Activated CD4-positive, alpha-beta T cell treated with anti-CD3 and anti-CD28 coated beads, Interleukin-2, Interleukin-4, amounts not matched to agents 100 ng/mL and 50 ng/mL, durations not matched to agents 16 hours and 8 hours (primary cell): ENCODE results near the gene PRKCE.

Experiments used
- DNase-seq: peaks from one replicate; pipeline ENCODE4 v3.0.0-alpha.2; 2020; ENCODE audit warnings: low spot score

PRKCE gene

DNA sequence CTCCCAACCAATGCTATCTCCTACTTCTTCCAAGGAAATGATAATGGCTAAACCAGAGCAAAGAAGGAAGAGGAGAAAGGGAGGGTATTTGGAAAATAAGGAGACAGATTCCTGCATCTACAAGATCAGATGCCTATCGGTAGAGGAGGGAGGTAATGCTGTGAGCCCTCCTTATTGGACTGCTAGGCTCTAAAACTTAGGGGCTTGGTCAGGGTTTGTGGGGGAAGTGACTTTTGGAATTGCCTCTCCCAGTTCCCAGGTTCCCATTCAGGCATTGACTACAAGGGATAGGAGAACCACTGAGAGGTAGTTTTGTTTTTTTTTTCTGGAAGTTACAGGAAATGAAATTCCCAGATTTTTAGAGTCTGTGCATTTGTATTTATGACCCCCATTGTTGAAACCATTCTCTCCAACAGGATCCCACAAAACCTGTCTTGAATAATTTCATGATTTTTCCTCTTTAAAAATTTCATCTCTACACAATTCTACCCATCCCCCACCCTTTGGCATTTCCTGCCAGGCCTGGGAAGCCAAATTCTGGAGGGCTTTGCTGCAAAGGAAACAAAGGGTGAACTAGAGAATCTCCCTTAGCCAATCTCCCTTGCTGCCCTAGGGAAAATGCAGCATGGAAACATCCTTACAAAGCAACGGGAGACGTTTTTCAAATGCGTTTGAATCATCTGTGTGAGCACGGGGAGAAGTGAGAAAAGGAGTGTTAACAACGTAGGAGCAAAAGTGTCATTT, 363.6 kb downstream of the PRKCE start:
- DNase-seq = no peak

DNA sequence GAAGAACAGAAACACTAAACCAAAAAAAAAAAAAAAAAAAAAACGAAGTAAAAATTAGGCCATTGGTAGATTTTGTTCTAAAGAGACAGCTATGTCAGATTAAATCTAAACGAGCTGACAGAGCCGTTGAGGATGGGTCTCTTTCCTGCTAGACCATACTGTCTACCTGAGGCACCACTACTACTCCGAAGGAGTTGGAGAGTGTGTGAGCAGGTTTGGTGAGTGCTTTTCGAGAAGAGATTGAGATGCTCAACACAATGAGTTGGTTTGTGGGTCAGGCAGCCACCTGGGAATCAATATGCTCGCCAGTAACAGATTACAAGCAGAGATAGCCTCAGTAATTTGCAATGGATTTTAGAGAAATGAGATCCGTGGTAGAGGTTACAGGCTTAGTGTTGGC, 364.2 kb downstream of the PRKCE start:
- DNase-seq = no peak

DNA sequence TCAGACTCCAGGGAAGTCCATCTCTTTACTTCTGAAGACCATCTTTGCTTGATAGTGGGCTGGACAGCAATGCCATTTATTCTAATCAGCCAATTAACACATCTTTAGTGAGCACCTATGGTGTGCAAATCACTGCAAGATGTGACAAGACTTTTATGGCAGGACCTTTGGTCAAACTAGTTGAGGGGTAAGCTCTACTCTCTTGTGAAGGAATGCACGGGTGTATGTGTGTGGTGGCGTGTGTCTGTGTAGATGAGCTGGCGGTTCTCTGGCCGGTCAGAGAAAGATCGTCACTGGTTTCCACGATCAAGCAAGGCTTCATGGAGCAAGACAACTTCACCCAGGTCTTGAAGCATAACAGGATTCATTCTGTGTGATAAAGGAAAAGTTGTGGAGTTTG, 364.6 kb downstream of the PRKCE start:
- no peak for DNase-seq

DNA sequence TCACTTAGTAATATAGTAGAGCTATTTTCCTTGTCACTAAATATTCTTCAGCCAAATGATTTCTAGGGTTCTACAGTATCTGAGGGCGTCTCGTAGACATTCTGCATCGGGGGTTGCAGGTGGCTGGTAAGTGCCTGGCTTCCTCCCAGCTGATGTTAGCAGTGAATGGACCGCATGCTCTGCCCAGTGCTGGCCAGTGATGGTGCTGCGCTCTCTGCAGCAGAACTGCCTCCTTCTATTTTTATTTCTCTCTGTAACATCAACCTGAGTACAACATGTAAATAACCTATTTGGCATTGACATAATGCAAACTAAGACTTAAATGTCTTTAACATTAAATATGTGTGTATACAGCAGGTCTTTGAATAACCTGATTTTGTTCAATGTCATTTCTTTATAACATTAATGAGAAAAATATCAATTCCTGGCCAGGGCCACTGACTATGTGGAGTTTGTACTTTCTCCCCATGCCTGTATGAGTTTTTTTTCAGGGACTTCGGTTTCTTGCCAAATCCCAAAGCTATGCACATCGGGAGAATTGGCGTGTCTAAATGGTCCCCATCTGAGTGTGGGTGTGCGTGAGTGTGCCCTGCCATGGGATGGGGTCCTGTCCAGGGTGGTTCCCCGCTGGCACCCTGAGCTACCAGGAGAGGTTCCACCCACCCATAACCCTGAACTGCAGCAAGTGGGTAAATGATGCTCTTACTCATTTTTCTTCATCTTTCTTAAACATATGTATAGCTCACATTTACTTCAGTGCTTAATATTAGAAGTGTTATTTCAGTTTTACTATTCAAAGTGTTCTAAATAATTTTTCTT, 367.5 kb downstream of the PRKCE start:
- DNase-seq = peak; percentile 32

DNA sequence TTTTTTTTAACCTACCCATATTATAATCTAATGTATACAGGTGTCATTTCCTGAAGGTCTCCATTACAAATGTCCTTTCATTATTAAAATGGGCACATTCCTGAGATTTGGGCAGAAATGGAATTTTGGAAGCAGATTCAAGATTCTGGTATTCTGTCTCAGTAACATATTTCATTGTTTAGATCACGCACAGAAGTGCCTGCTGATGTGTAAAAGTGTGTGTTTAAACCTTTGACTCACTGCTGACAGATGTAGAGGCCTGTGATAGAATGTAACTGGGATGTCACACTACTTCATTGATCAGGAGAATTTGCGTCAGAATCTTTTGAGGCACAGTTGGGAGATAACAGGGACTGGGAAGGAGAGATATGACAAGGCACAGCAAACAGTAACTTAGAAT, 368.9 kb downstream of the PRKCE start:
- no peak for DNase-seq

DNA sequence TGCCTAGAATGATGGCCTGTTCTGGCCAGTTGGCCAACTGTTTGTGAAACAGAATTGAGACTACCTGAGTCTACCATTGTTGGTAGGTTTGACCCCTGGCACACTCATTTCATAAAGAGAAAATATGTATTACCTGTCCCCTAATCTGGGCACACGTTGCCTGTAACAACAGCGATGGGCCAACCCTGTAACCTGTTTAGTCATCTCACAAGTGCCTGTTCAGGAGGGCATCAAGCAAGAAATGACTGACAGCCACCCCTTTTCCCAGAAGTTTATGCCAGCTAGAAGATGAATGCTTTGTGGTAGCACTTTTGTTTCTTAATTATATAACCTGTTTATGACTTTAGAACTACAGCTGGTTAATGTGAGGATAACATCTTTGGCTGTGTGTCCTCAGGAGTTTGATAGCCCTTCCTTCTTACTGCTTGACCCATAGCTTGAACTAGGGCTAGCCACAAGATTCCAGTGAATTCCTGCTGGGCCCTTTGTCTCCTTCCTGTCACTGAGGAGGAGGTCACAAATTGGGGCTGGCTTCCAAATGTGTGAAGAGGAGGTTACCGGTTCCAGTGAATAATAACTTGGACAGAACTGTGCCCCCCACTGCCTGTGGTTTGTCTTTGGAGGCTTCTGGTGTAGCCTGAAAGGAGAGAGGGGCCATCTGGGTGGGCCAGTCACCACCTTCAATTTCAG, 371.8 kb downstream of the PRKCE start:
- peak; percentile 87 for DNase-seq

DNA sequence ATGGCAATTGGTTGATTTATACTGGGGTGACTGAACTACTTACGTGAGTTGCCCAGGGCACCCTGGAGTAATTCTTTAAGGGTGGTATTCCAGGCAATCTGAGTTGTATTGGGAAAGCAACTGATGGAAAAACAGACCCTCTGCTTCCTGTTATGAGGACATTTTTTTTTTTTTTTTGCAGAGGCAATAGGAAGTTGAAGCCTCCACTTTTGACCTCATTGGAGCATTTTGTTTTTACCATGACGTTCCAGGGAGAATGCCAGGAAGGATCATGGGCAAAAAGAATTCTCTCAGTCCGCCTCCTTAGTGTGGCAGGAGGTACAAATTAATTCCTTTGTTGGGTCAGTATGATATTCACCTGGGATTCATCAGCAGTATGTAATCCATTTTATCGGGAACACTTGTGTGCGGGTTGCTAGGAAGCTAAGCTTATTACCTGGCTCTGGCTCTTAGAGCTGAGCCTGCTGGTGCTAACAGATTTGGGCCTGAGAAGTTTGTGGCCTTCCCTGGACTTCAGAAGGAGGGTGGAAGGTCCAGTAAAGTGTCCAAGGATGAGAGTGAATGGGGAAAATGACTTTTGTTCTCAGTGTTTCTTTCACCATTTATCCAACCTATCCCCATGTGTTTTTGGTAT, 372.8 kb downstream of the PRKCE start:
- DNase-seq = no peak

DNA sequence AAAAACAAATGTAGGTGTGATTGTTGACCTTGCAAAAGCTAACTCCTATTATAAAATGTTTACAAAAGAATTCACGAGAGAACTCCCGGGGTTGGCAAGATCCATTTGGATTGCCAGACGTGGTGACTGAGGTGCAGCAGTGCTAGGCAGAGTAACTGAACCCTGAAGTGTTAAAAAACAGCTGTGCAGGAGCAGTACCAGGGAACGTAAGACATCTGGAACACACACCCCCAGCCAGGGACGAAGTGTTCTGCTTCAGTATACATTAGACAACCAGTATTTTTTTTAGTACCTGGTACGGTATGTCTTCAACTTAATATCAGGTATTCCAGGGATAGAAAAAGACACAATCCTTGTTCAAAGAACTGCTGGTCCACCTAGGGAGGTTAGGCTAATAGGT, 373.6 kb downstream of the PRKCE start:
- DNase-seq = no peak

DNA sequence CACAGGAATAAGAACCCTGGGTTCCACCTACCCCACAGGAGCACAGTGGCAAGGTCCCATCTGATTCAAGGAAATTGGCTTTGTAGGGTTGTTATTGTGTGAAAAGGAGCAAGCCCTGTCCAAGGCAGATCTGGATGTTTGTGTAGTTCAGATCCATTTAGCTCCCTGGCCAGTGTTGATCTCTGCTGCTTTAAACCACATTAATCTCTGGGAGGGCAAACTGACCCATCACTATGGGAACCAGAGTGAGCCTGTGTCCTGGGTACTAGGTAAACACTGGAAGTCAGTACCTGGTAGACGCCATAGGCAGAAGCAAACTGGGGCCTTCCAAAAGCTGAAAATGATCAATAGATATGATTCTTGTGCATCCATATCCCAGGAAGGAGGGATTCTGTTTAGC, 374.2 kb downstream of the PRKCE start:
- no peak for DNase-seq

DNA sequence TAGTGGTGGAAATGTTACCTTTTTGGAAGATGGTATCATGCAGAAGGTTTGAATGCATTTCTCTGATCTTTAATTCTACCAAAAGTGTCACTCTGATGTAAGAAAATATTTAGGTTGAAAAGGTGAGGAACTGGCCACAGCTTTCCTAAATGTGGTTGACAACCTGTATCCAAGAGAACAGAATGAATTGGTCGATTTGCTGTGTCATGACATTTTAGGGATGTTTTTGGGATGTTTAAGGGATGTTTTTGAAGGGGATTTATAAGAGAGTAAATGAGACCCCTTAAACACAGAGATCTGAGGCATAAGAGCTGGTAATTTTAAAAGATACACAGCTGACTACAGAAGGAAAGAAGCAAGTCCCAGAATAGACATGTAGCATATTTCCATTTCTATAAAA, 375.0 kb downstream of the PRKCE start:
- DNase-seq = no peak

DNA sequence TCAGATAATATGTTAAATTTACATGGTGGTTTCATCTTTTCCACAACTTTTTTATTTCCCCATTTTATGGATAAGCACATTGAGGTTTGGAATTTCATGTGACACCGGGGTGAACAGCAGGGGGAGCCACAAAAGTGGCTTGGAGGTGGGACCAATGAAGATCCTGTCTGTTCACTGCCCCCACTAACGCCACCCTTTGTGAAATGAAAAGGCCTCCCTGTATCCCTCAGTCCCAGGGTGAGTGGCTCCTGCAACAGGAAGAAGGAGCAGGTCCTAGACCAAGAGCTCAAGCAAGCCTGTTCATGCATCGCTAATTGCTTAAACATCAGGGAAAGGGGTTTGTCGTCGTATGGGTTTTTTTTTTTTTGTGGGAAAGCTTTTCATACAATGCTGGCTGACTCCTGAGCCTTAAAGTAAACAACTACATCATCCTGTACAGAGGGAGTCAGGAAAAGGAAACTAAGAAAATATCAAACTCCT, 377.9 kb downstream of the PRKCE start:
- DNase-seq = no peak

DNA sequence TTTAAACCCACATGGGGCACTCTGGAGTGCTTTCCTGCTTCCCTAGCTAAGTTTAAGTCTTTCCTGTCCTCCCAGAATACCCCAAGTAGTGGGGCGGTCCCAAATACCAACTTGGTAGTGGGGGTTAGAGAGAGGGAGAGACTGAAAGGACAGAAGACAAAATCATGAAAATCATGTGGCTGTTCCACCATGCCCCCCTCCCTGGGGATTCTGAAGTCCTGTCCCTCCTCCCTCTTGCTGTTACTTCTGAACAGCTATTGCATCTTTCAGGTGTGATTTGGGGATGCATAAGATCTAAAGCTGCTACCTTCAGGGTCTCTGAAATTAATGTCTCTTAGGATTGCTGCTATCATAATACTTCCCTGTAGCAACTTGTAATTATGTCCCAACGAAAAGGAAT, 378.9 kb downstream of the PRKCE start:
- no peak for DNase-seq

DNA sequence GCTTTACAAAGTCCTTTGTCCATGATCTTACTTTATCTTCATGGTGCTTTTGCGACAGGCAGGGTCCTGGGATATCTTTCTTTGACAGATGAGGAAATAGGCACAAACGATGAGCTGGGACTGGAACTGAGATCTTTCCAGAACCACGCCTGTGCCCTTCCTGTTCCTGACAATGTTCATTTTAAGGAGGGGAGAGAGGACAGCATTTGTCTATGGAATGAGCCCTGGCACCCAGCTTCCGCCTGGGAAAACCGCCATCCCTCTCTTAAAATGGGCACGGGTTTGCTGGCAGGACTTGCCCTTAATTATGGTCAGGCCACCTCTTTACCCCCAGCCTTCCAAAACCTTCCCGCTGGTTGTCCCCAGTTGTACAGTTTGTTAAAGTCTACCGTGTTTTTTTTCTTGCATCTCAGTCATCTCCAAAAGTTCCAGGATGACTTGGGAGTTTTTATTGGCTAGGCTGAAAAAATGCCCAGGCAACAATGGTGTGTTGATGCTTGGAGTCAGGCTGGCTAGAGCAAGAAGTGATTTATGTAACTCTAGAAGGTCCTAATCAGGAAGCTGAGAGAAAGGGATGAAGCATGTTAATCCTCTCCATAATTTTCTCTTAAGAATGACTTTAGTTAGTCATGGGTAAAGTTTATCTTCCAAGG, 380.8 kb downstream of the PRKCE start:
- no peak for DNase-seq

DNA sequence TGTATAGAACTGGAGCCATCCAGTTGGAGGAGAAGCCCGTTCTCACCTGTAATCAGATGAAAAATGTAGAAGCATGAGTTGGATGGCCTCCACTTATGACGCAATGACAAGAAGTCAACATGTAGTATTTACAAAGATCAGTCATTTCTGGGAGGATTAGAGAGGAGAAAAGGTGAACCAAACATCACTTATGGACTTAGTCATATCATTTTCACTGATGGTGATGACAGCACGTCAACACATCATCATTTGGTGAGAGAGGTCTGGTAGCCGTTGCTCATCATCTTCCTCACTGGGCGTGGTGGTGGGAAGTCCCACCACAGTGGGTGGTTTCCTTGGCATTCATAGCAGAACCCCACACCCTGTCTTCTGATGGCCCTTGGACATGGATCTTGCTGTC, 381.5 kb downstream of the PRKCE start:
- DNase-seq = peak; percentile 90

DNA sequence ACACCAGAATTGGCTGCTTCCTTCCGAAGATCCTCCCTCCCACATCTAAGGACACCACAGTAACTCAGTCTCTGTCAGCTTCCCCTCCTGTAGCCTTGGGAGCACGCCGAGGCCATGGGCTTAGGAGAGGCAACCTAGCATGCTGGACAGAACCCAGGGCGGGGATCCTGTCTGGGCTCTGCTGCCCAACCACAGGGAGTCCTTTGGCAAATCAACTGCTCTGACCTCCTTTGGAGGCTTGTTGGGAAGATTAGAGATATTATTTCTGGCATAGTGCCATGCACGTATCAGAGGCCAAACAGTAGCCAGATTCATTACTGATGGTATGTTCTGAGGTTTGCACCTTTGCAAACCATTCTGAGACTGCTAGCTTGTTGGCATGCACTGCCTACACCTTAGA, 383.1 kb downstream of the PRKCE start:
- DNase-seq = no peak

DNA sequence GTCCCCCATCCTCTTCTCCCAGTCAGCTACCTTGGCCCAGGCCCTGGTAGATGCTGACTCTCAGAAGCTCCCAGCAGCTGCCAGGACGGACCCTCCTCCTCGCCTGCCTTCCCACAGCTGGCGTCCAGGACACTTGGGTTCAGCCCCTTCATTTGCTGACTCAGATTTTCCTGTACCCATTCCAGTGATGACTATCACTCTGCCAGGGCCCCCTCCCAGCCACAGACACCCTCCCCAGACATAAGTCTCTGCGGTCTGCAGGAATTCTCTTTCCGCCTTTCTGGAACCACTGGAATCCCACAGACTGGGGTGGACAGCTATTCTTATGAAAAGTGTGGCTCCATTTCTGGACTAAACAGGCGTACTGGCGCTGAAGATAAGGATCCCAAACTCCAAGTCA, 385.5 kb downstream of the PRKCE start:
- DNase-seq = no peak

DNA sequence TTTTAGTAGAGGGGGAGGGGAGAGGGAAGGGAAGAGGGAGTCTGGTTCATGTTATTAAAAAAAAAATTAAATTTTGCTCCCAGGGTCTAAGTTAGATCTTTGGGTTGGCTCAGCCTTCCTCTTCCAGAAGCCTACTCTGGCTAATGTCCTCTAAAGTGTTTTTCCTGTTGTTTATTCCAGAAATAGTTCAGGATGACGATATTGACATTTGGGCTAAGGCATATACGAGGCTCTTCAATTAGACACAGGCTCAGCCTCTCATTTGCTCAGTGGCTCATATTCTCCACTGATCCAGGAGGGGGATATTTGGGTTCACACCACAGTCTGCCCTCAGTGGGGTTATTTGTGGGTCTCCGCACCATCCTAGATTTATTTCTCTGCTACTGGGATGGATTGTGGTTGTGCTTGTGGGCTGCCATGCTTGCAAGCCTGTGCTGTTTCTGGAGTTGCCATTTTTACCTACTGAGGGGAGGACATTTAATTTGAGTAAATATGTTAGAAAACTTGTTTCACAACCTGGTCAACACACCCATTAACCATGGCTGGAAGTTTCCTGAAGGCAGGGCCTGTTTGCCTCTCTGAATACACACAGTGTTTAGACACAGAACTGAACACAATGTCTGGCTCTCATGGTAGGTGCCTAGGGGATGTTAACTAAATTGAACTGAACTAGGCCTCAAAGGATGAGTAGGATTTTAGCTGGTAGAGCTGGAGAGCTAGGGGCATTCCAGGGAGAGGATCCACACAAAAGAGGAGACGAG, 388.2 kb downstream of the PRKCE start:
- no peak for DNase-seq

DNA sequence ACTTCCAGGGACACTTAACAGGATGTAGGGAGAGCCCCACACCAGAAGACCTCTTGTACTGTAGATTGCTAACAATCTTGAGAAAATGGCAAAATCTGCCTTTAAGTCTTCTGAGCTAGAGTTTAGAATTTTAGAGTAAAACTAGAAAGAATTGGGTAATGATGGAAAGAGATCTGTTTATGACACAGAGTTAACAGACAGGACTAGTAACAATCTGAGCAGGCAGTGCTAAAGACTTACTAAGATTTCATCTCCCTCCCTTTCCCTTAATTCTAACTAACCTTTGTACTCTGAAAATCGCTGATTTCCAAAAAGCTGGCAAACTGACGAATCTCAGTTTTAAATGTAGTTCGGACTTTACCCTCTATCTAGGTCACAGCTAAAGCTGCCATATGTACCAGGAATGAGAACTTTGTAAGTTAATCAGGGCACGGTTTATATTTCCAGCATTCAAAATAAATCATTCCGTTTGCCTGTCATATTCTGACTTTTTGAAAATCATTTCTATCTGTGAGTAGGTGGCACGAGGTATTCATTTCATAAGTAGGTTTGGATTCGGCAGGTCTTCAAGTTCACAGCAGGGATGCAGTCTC, 389.2 kb downstream of the PRKCE start:
- DNase-seq = no peak

DNA sequence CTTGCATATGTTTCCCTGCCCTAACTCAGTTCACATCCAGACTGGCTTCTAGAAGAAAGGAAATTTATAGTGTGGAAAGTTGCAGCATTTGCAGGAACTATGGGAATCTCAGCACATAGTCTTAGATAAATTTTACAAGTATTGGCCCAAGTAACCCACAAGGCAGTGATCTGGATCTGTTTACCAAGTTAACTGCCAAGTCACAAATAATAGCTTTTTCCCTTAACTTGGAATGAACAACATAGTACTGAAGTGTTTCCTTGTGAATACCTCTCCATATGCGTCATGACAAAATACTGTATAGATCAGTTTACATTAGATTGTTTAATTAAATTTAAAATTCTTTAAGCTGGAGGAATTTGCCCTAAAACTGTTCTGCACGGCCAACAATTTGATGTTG, 390.0 kb downstream of the PRKCE start:
- no peak for DNase-seq

DNA sequence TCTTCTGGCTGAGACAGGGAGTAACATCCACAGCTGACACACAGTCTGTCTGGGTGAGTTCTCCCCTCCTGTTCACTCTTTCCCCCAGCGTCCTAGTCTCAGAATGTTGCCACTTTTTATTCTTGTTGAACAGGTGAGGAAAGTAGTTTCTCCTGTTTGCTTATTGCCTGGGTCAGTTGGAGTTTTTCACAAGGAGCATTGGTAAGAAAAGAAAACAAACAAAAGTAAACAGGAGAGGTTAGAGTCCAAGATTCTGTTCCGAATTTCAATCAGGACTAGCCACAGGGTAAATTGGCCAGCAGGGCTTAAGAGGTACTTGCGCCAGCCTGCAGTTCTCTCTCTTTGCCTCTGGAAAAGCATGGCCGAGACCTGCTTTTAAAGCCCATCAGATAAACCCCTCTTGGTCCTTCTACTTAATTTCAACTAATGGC, 390.7 kb downstream of the PRKCE start:
- DNase-seq = no peak

DNA sequence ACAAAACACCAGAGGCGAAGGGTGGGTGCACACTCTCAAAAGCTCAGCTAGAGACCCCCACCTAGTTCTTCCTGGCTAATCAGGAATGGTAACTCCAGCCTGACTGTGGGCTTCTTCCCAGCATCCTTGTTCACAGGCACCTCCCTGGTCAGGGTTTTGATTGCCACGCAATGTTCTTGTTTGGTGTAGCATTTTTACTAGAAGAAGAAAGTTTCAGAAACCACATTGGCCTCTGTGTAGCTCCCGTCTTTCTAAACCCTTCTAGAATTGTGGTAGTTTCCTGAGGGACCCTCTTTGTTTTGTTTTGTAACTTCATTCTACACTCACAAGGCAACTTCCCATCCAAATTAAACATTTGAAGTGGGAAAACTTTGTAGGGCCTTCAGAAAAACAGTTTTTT, 391.2 kb downstream of the PRKCE start:
- no peak for DNase-seq
